ENCODE results near the gene RPP25. TPM values are rescaled to one million over a fixed set of nuclear protein-coding genes. Genes with fewer than 3 reads are reported as not detected.
A peak's percentile ranks its signal among the peaks of the same experiment; 100 is the strongest.

RPP25 gene
- total and polyA plus RNA-seq, 8 donors = 3.0 to 6.7 (median 4.7) TPM

DNA sequence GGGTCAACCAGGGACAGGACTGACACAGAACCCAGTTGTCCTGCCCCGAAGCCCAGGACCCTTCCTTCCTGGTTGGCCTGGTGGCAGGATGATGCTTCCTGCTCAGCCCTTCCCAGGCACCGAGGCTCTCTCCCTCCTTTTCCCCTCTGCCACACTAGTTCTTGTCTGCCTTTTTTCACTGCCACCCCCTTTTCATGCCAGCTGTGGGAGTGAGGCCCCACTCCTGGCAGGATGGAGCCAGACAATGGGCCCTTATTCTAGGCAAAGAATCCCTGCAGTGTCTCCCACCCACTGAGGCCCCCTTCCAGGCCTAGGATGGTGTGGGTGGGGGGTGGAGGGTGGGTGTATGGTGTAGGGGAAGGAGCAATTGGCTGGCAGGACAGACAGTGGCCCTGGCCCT, 37.7 kb upstream of the RPP25 start:
- Histone ChIP-seq H3K36me3 (no peaks in the 10 kb centered on the region), H3K27me3 (no peaks in the 10 kb centered on the region), H3K27ac (no peak overlapping the region), H3K4me1 (peaks cover 2 to 6% (median 4%) of the 10 kb centered on the region in 3 donors), H3K9me3 (no peaks in the 10 kb centered on the region), H3K4me3 (no peak overlapping the region)
- DNase-seq (no peak), ATAC-seq (no peak), FAIRE-seq (no peak)
- 57 to 78% methylated on average over 2 of the region's 2 CpGs for WGBS, 2 donors
- TF ChIP-seq, protein P1, sequence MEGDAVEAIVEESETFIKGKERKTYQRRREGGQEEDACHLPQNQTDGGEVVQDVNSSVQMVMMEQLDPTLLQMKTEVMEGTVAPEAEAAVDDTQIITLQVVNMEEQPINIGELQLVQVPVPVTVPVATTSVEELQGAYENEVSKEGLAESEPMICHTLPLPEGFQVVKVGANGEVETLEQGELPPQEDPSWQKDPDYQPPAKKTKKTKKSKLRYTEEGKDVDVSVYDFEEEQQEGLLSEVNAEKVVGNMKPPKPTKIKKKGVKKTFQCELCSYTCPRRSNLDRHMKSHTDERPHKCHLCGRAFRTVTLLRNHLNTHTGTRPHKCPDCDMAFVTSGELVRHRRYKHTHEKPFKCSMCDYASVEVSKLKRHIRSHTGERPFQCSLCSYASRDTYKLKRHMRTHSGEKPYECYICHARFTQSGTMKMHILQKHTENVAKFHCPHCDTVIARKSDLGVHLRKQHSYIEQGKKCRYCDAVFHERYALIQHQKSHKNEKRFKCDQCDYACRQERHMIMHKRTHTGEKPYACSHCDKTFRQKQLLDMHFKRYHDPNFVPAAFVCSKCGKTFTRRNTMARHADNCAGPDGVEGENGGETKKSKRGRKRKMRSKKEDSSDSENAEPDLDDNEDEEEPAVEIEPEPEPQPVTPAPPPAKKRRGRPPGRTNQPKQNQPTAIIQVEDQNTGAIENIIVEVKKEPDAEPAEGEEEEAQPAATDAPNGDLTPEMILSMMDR (IDR thresholded peaks at IDR 0.05) = no peak
- intact Hi-C loops (cut with DNase I) = no loop called here

- intact Hi-C loops (cut with DNase I) = no loop called here
- ATAC-seq (no peak), FAIRE-seq (no peak), DNase-seq (no peak)
- peaks cover 0 to 4% (median 3%) of the 10 kb centered on the region in 3 donors for H3K4me1 ChIP-seq
- no peaks in the 10 kb centered on the region for H3K9me3 ChIP-seq
- 25 to 35% methylated on average over 1 of the region's 1 CpG for WGBS, 2 donors
- no peak overlapping the region for H3K27ac ChIP-seq
- H3K27me3 ChIP-seq = no peaks in the 10 kb centered on the region
- TF ChIP-seq, protein P1 (IDR thresholded peaks at IDR 0.05) = no peak
- H3K36me3 ChIP-seq = no peaks in the 10 kb centered on the region
- no peak overlapping the region for H3K4me3 ChIP-seq
Measured at GRCh38 chr15:74992619-74993018, 36.0 kb upstream of the RPP25 start.

DNA sequence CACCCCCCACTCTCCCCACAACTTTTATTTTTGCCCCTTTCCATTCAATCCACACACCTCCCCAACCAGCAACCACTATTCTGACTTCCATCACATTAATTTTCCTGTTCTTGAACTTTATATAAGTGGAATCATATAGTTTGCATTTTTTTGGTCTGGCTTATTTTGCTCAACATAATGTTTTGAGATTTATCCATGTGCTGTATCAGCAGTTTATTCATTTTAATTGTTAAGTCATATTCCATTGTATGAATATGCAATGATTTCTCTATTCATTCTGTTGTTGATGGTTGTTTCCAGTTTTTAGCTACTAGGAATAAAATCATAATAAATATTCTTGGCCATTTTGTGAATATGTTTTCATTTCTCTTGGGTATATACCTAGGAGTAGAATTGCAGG, 33.0 kb upstream of the RPP25 start:
- Histone ChIP-seq H3K27me3 (no peaks in the 10 kb centered on the region), H3K4me3 (no peak overlapping the region), H3K36me3 (no peaks in the 10 kb centered on the region), H3K27ac (no peak overlapping the region), H3K9me3 (no peaks in the 10 kb centered on the region), H3K4me1 (no peaks in the 10 kb centered on the region)
- ATAC-seq = no peak
- intact Hi-C loops (cut with DNase I) = no loop called here
- no peak for FAIRE-seq
- TF ChIP-seq, protein P1 (IDR thresholded peaks at IDR 0.05) = no peak
- no peak for DNase-seq

DNA sequence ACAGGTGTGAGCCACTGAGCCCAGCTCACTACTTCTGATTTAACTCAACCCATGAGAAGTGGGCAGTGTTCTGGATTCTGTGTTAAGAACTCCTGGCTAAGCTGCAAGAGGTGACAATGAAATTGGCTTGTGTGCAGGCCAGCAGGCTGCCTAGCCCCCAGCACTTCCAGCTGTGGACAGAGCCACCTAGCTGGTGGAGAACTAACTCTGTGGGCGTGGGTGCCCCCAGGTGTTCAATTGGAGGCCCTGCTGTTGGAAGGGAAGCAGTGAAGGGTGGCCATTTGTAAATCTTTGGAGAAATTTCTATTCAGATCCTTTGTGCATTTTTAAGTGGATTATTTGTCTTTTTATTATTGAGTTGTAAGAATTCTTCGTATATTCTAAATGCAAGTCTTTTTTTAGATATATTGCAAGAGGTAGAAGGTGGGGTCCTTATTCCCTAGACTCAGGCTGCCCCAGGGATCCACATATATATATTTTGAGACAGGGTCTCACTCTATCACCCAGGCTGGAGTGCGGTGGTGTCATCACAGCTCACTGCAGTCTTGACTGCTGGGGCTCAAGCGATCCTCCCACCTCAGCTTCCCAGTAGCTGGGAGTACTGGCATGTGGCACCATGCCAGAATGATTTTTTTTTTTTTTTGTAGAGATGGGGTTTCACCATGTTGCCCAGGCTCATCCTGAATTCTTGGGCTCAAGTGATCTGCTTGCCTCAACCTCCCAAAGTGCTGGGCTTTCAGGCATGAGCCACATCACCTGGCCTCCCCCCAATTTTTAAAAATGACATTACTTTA, 31.6 kb upstream of the RPP25 start:
- peak; percentile 55 to 98 (median 94) for ATAC-seq
- WGBS, 2 donors = 29 to 51% methylated on average over 4 of the region's 4 CpGs

More for the DNA sequence above, 31.6 kb upstream of the RPP25 start:
- no peaks in the 10 kb centered on the region for H3K27me3 ChIP-seq
- H3K36me3 ChIP-seq = no peaks in the 10 kb centered on the region
- H3K4me3 ChIP-seq = no peak overlapping the region
- DNase-seq (peak in 3 of 6 donors; percentile 36 to 66 (median 51)), FAIRE-seq (no peak)
- H3K27ac ChIP-seq = no peak overlapping the region
- intact Hi-C loops (cut with DNase I) = no loop called here
- H3K4me1 ChIP-seq = no peaks in the 10 kb centered on the region
- TF ChIP-seq, protein P1 (IDR thresholded peaks at IDR 0.05) = peak in 3 of 4 donors; percentile 12 to 32 (median 30)
- no peaks in the 10 kb centered on the region for H3K9me3 ChIP-seq

All from pancreas (tissue), 10 donors.